A673 (cell line): ENCODE data around the gene ARHGAP24.

Source experiments
- EZH2 ChIP-seq: fragments of 200-600 bp; sonication (generic); IDR thresholded peaks from 2 replicates; pipeline ENCODE4 v1.6.1; 2017; ENCODE audit warnings: borderline replicate concordance, low read depth, mild to moderate bottlenecking, mixed read lengths, antibody characterized with exemption, low read length; ENCODE audit not compliant: poor library complexity, severe bottlenecking
- TF ChIP-seq, protein P1 (sequence below): fragments of 300-800, 200-600 bp; sonication (generic); conservative IDR thresholded peaks from 2 replicates; pipeline ENCODE4 v1.5.1; 2017; ENCODE audit warnings: low read depth, mild to moderate bottlenecking, antibody characterized with exemption, low read length, moderate library complexity, mixed read lengths

DNA sequence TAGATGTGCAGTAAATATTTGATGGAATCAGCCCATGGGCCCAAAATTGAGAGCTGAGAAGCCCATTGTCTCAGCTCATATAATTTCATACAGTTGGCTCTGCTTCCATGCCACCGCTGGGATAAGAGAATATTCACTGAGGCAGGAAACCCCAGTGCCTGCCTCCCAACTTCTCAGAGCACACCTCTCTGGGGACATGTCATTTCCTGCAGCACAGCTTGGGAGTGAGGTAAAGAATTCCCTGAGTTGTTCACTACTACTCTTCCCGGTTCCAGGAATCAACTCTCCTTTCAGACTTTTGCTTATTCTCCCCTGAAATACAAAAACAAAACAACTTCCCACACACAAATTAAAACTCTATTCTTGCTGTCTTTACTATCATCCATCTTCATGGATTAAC, 495.6 kb downstream of the ARHGAP24 start:
- TF ChIP-seq, protein P1, sequence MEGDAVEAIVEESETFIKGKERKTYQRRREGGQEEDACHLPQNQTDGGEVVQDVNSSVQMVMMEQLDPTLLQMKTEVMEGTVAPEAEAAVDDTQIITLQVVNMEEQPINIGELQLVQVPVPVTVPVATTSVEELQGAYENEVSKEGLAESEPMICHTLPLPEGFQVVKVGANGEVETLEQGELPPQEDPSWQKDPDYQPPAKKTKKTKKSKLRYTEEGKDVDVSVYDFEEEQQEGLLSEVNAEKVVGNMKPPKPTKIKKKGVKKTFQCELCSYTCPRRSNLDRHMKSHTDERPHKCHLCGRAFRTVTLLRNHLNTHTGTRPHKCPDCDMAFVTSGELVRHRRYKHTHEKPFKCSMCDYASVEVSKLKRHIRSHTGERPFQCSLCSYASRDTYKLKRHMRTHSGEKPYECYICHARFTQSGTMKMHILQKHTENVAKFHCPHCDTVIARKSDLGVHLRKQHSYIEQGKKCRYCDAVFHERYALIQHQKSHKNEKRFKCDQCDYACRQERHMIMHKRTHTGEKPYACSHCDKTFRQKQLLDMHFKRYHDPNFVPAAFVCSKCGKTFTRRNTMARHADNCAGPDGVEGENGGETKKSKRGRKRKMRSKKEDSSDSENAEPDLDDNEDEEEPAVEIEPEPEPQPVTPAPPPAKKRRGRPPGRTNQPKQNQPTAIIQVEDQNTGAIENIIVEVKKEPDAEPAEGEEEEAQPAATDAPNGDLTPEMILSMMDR: no peak
- no peak for TF ChIP-seq EZH2
